GM18505 (cell line): ENCODE results near the gene DFFB.

Experiments used
- ATAC-seq: cut with Tn5 transposase; IDR thresholded peaks from one replicate; pipeline ENCODE4 v1.9.1; 2021; ENCODE audit not compliant: unreplicated experiment
- POLR2A ChIP-seq: IDR thresholded peaks from 4 replicates; pipeline ENCODE4 v1.6.1; 2011; ENCODE audit warnings: borderline replicate concordance; ENCODE audit not compliant: insufficient read depth, insufficient read length; ENCODE audit errors: extremely low read depth

Gene DFFB

DNA sequence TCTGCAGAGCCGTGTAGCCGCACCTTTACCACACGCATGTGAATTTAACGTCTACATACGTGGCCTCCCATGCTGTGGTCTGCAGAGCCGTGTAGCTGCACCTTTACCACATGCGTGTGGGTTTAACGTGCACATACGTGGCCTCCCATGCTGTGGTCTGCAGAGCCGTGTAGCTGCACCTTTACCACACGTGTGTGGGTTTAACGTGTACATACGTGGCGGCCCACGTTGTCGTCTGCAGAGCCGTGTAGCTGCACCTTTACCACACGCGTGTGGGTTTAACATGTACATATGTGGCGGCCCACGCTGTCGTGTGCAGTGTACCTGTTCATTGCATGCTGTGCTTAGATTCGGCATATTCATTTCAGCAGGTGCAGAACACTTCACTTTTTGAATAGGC lies 17.5 kb downstream of the DFFB start:
- TF ChIP-seq POLR2A: no peak
- ATAC-seq: no peak

GRCh38 chr1:3876716-3877115 lies 19.4 kb downstream of the DFFB start:
- TF ChIP-seq POLR2A: no peak
- ATAC-seq: no peak

DNA sequence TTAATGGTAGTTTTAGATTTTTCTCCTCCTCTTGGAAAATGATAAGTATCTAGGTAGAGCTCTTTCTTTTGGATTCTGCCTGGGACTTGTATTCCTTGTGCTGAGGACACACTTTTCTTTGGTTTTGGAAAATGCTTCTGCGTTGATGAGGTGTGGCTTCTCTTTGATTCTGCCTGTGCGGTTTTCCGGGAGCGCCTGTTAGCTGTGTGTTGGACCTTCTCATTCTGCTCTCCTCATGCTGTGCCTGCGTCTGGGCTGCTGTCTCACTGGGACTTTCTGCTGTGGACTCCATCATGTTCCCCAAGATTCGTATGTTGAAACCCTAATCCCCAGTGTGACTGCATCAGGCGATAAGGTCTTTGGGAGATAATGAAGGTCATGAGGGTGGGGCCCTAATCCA lies 21.8 kb downstream of the DFFB start:
- TF ChIP-seq POLR2A: no peak
- ATAC-seq: no peak

DNA sequence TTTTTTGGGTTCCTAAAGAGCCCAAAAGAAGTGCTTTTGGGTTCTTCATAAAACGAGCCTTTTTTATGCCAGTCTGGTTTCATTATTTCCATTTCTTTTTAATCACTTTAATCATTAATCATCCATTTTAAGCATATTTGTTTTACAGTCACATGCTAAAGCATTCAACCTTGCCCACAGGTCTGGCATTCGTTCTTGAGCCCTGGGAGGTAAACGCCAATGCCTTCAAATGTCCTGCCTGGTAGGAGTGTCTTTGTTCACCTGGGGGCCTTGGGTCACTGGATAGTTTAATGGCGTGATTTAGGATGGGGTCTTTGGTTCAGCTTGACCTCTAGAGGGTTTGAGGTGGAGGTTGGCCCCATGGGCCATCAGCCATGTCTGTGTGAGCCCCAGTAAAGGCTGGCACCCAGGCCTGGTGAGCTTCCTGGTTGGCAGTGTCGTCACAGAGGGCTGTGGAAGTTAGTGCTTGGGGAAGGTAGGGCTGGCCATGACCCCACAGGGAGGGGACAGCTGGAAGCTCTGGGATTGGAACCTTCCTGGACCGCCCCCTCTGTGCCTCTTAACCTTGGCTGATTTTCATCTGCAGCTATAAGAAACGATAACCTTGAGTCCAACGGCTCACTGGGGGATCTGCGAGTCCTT lies 22.6 kb downstream of the DFFB start:
- ATAC-seq: no peak
- TF ChIP-seq POLR2A: no peak

GRCh38 chr1:3880429-3881192 lies 23.3 kb downstream of the DFFB start:
- no peak for TF ChIP-seq POLR2A
- no peak for ATAC-seq

GRCh38 chr1:3881193-3881480 lies 23.9 kb downstream of the DFFB start:
- ATAC-seq: no peak
- TF ChIP-seq POLR2A: no peak

GRCh38 chr1:3883194-3883925 lies 26.1 kb downstream of the DFFB start:
- no peak for ATAC-seq
- TF ChIP-seq POLR2A: no peak

DNA sequence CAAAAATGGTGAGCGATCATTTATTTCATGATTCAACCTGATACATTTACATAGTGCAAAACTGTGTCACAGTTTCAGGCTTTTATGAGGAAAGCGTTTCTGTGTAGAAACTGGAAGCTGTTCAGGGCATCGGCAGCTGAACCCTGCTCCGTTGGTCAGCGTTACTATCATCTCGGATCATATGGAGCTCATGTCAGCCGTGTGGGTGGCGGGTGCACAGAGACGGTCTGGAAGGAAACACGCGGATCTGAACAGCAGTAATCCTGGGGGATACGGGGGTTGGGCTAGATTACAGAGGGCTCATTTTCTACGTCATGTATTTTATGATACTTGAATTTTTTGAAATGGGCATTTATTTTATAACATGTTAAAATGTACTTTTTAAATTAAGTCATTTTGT lies 27.7 kb downstream of the DFFB start:
- TF ChIP-seq POLR2A: no peak
- no peak for ATAC-seq

DNA sequence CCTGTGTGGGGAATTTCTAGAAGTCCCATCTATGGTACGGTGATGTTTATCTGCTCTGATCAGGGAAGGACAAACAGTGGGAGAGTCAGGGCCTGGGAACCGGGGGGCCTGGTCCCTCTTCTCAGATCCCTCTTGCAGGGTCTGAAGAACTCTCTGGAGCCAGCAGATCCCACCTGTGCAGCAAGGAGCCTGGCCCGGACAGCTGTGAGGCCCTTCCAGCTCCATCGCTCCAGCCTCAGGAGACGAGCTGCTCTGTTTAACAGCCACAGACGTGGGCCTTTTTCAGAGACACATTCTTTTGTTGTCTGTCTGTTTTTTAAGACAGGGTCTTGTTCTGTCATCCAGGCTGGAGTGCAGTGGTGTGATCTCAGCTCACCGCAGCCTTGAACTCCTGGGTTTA lies 28.3 kb downstream of the DFFB start:
- TF ChIP-seq POLR2A: no peak
- ATAC-seq: no peak

DNA sequence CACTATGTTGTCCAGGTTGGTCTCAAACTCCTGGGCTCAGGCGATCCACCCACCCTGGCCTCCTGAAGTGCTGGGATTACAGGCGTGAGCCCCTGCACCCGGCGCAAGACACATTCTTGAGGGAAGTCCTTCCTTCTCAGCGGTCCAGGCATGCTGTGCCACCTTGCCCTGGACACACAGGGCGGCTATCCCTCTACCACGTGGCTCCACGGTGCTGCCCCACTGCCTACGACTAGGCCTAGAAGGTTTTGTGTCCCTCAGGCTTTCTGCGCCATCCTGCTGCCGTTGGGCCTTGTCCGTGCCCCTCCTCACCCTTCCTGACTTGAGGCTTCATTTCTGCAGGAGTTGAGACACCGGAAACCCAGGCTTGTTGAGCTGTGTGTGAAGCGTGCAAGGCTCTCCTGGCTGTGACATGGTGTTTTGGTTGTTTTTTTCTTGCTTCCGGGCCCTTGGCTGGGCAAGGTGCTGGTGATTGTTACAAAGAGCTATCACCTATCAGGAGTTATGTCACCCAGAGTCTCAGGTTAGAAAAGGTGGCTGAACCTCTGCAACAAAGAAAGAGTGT lies 28.9 kb downstream of the DFFB start:
- TF ChIP-seq POLR2A: no peak
- ATAC-seq: no peak

- no peak for TF ChIP-seq POLR2A
- no peak for ATAC-seq
Observed at GRCh38 chr1:3886691-3887090, 29.4 kb downstream of the DFFB start.

GRCh38 chr1:3888301-3888700 lies 31.0 kb downstream of the DFFB start:
- no peak for ATAC-seq
- no peak for TF ChIP-seq POLR2A

GRCh38 chr1:3889936-3890335 lies 32.7 kb downstream of the DFFB start:
- TF ChIP-seq POLR2A: no peak
- no peak for ATAC-seq
